Endothelial cell of umbilical vein (primary cell): ENCODE measurements around the gene RELL1. TPM values are rescaled to one million over a fixed set of nuclear protein-coding genes. Genes with fewer than 3 reads are reported as not detected.
A peak's percentile ranks its signal among the peaks of the same experiment; 100 is the strongest.

Experiments used
- BruUV-seq: library from RNA; stranded (reverse); fragments of 400-500 nt; replicated peaks from 2 replicates; lab custom pipeline; 2021; lab: Mats Ljungman, UMichigan
- CTCF ChIA-PET: fragments of 300-600, 350-600 bp; sonication (Branson Sonifier 250); formaldehyde crosslinking; loops from one replicate; lab custom pipeline; 2021; ENCODE audit warnings: antibody characterized with exemption, inconsistent platforms; lab: Charles Lee
- POLR2A ChIA-PET: fragments of 300-600, 350-600 bp; sonication (Branson Sonifier 250); formaldehyde crosslinking; loops from one replicate; lab custom pipeline; 2021; ENCODE audit warnings: antibody characterized with exemption, inconsistent platforms; lab: Charles Lee
- DNase-seq: peaks from one replicate; pipeline ENCODE4 v3.0.0-alpha.2; 2011; ENCODE audit warnings: low read depth, low spot score
- FAIRE-seq: peaks from 2 replicates; lab custom pipeline; 2011; peaks lifted over from hg19 to GRCh38; lab: Jason Lieb, UNC
- H2AFZ ChIP-seq: 2 replicates; pipeline ENCODE4 v1.6.0; 2012; ENCODE audit warnings: low read depth, low read length, control low read depth, inconsistent platforms
- H3K27ac ChIP-seq: 2 replicates; pipeline ENCODE4 v1.5.1; 2011; ENCODE audit warnings: low read depth, mild to moderate bottlenecking, control low read depth, low read length, moderate library complexity; ENCODE audit not compliant: insufficient read depth
- H3K27me3 ChIP-seq, 2 experiments: 2 replicates each; pipeline versions ENCODE4 v1.6.0 to v1.6.1; 2011; ENCODE audit warnings: low read length in 2 of 2, mixed read lengths in 1 of 2; ENCODE audit not compliant: control insufficient read depth in 2 of 2, insufficient read depth in 2 of 2
- H3K36me3 ChIP-seq, 2 experiments: 2 replicates in 1 of 2; 3 replicates in 1 of 2; pipeline ENCODE4 v1.5.1; 2011; ENCODE audit warnings: low read length in 2 of 2, mild to moderate bottlenecking in 1 of 2, moderate library complexity in 1 of 2; ENCODE audit not compliant: control insufficient read depth in 2 of 2, insufficient read depth in 2 of 2; ENCODE audit errors: extremely low read depth in 1 of 2
- H3K4me1 ChIP-seq: 3 replicates; pipeline ENCODE4 v1.5.1; 2011; ENCODE audit warnings: mild to moderate bottlenecking, low read length; ENCODE audit not compliant: control insufficient read depth, insufficient read depth; ENCODE audit errors: extremely low read depth
- H3K4me2 ChIP-seq: 2 replicates; pipeline ENCODE4 v1.6.1; 2011; ENCODE audit warnings: low read length, control low read depth, mixed read lengths; ENCODE audit not compliant: insufficient read depth
- H3K4me3 ChIP-seq, 3 experiments: fragments of 200-600 bp in 1 of 3; sonication (generic), shearing (Covaris generic) in 1 of 3; replicated peaks in 1 of 3; 2 replicates each; pipeline ENCODE4 v1.5.1; 2011 to 2016; ENCODE audit warnings: control low read depth in 3 of 3, low read length in 3 of 3, mild to moderate bottlenecking in 2 of 3, inconsistent platforms in 1 of 3, low read depth in 1 of 3, moderate library complexity in 1 of 3; ENCODE audit not compliant: insufficient read depth in 1 of 3
- H3K79me2 ChIP-seq: 2 replicates; pipeline ENCODE4 v1.6.0; 2012; ENCODE audit warnings: low read length, inconsistent platforms; ENCODE audit not compliant: control insufficient read depth, insufficient read depth
- H3K9ac ChIP-seq: replicated peaks from 2 replicates; pipeline ENCODE3; 2011; ENCODE audit warnings: low read length, control low read depth; ENCODE audit not compliant: insufficient read depth; ENCODE audit errors: extremely low read depth
- H3K9me1 ChIP-seq: replicated peaks from 3 replicates; pipeline ENCODE4 v1.6.0; 2011; ENCODE audit warnings: mild to moderate bottlenecking, low read length; ENCODE audit not compliant: control insufficient read depth, insufficient read depth; ENCODE audit errors: extremely low read depth
- H3K9me3 ChIP-seq: replicated peaks from 2 replicates; pipeline ENCODE4 v1.5.1; 2012; ENCODE audit warnings: low read length, inconsistent platforms; ENCODE audit not compliant: control insufficient read depth, insufficient read depth
- H4K20me1 ChIP-seq: replicated peaks from 2 replicates; pipeline ENCODE3; 2011; ENCODE audit warnings: mild to moderate bottlenecking, low read length; ENCODE audit not compliant: control insufficient read depth, insufficient read depth; ENCODE audit errors: extremely low read depth
- FOS ChIP-seq: IDR thresholded peaks from 2 replicates; pipeline ENCODE4 v1.6.1; 2011; ENCODE audit warnings: mild to moderate bottlenecking, low read length, moderate library complexity, borderline replicate concordance; ENCODE audit not compliant: insufficient read depth
- GATA2 ChIP-seq: IDR thresholded peaks from 2 replicates; pipeline ENCODE4 v1.7.0; 2011; ENCODE audit warnings: low read depth, mild to moderate bottlenecking, moderate library complexity, mixed read lengths, low read length; ENCODE audit not compliant: insufficient read length, insufficient read depth
- JUN ChIP-seq: IDR thresholded peaks from 2 replicates; pipeline ENCODE4 v1.6.1; 2011; ENCODE audit warnings: borderline replicate concordance, low read depth; ENCODE audit not compliant: insufficient read length, insufficient read depth
- MAX ChIP-seq: IDR thresholded peaks from 2 replicates; pipeline ENCODE4 v1.6.1; 2011; ENCODE audit not compliant: insufficient read depth, insufficient read length
- MYC ChIP-seq: IDR thresholded peaks from one replicate; pipeline ENCODE4 v1.6.1; 2011; ENCODE audit warnings: mild to moderate bottlenecking, low read depth, low read length
- POLR2A ChIP-seq: IDR thresholded peaks from 2 replicates; pipeline ENCODE4 v1.6.1; 2012; ENCODE audit warnings: low read depth, mild to moderate bottlenecking, control low read depth, low read length
- dilution Hi-C: fragments of 300-500 bp; cut with MboI; formaldehyde crosslinking; loops from one replicate; pipeline ENCODE4 v1.15.0; 2019; ENCODE audit warnings: low sequenced_read_pairs; ENCODE audit not compliant: extremely low pct_ligation_motif_present
- intact Hi-C: fragments of 100-400 bp; cut with micrococcal nuclease; formaldehyde crosslinking; loops from one replicate; pipeline ENCODE4 v1.10.0; 2022
- polyA plus RNA-seq, 4 experiments: library from polyadenylated mRNA; depleted of rRNA in 3 of 4; stranded (reverse) in 3 of 4; unstranded in 1 of 4; fragments of >200 nt; gene quantifications; 2 replicates each; pipeline versions ENCODE4 v1.2.1 to v1.2.3, GENCODE V29; 2011 to 2012; ENCODE audit warnings: missing spikeins in 1 of 4
- total RNA-seq: library from RNA; stranded (reverse); gene quantifications from 2 replicates; pipeline ENCODE4 v1.2.3, GENCODE V29; 2021

The RELL1 gene
- total and polyA plus RNA-seq, 2 donors (not counting 3 experiments of a cell fraction or from before 2014, with no cell fraction given) = 20.8 to 91.7 TPM

- POLR2A ChIA-PET = no interaction called here
- no peaks in the 10 kb centered on the region for H4K20me1 ChIP-seq
- peaks cover 2 to 5% of the 10 kb centered on the region in 2 experiments for H3K27me3 ChIP-seq
- FAIRE-seq = no peak
- no peak overlapping the region for H3K4me3 ChIP-seq
- no peak overlapping the region for H3K4me2 ChIP-seq
- dilution Hi-C loops = no loop called here
- H3K4me1 ChIP-seq = peaks cover 8% of the 10 kb centered on the region
- no peak overlapping the region for H3K9ac ChIP-seq
- DNase-seq = no peak
- no peaks in the 10 kb centered on the region for H3K9me3 ChIP-seq
- TF ChIP-seq FOS (peak; percentile 86), MAX (no peak)
- H2AFZ ChIP-seq = no peak overlapping the region
- H3K27ac ChIP-seq = no peak overlapping the region
- H3K79me2 ChIP-seq = no peaks in the 10 kb centered on the region
- no peaks in the 10 kb centered on the region for H3K9me1 ChIP-seq
- H3K36me3 ChIP-seq = no peaks in the 10 kb centered on the region
- intact Hi-C loops = no loop called here
- BruUV-seq = no TSS peak
- CTCF ChIA-PET = no interaction called here
These were observed 31.4 kb upstream of the RELL1 start for GRCh38 chr4:37717576-37717975.

GRCh38 chr4:37715889-37716402 is 29.8 kb upstream of the RELL1 start:
- TF ChIP-seq POLR2A (no peak), FOS (peak; percentile 61), GATA2 (peak; percentile 22), MYC (no peak), JUN (peak; percentile 10), MAX (no peak)
- Histone ChIP-seq H3K79me2 (no peaks in the 10 kb centered on the region), H3K4me1 (peaks cover 8% of the 10 kb centered on the region), H3K27me3 (peaks cover 5 to 13% of the 10 kb centered on the region in 2 experiments), H3K9me1 (no peaks in the 10 kb centered on the region), H3K36me3 (no peaks in the 10 kb centered on the region), H4K20me1 (no peaks in the 10 kb centered on the region), H3K9ac (no peak overlapping the region), H3K27ac (no peak overlapping the region), H3K9me3 (no peaks in the 10 kb centered on the region), H3K4me2 (no peak overlapping the region), H3K4me3 (no peak overlapping the region), H2AFZ (no peak overlapping the region)
- no peak for FAIRE-seq
- POLR2A ChIA-PET = interaction anchor here (1.0 kb wide), 1 partner anchor 30 kb away, joined by 7 read pairs; the partner anchor contains the start of gene RELL1
- dilution Hi-C loops = no loop called here
- no TSS peak for BruUV-seq
- intact Hi-C loops = no loop called here
- CTCF ChIA-PET = no interaction called here
- peak; percentile 63 for DNase-seq
